Mucosa of descending colon (tissue), 3 donors: ENCODE data around the gene JAKMIP2. TPM values are rescaled to one million over a fixed set of nuclear protein-coding genes. Genes with fewer than 3 reads are reported as not detected.
"Not testable (repeated sequence)": the region's sequence is repeated elsewhere in the genome, so short reads cannot be mapped to it uniquely, and the experiment has no call there.

Experiments used
- ATAC-seq: fragments of 200-7000 bp; cut with Tn5 transposase; one replicate; pipeline ENCODE4 v1.9.1; 2020; ENCODE audit warnings: mild to moderate bottlenecking, moderate library complexity
- DNase-seq, 3 donors: peaks; one replicate each; pipeline ENCODE4 v3.0.0-alpha.2; 2020
- H3K36me3 ChIP-seq: fragments of 200-600 bp; one replicate; pipeline ENCODE4 v1.8.0; 2021; ENCODE audit warnings: low read depth, mild to moderate bottlenecking
- H3K4me1 ChIP-seq: fragments of 200-600 bp; one replicate; pipeline ENCODE4 v1.8.0; 2021; ENCODE audit warnings: low read depth, mild to moderate bottlenecking
- H3K4me3 ChIP-seq: fragments of 200-600 bp; one replicate; pipeline ENCODE4 v1.8.0; 2021; ENCODE audit warnings: mild to moderate bottlenecking
- H3K9me3 ChIP-seq: fragments of 200-600 bp; one replicate; pipeline ENCODE4 v1.8.0; 2021; ENCODE audit warnings: mild to moderate bottlenecking
- intact Hi-C, 2 donors: fragments of 100-400 bp; cut with DNase I in 1 of 2; cut with micrococcal nuclease in 1 of 2; formaldehyde crosslinking; loops; one replicate each; pipeline versions ENCODE4 v1.11.0 to v1.11.1; 2022; cut with DNase I, micrococcal nuclease
- total RNA-seq, 3 donors: library from RNA; stranded (reverse); fragmentation: NEBNext Ultra II Directional in 2 of 3; extraction: Animal tissue kit (Norgen Biotek cat#: 25700) in 2 of 3; gene quantifications; one replicate each; pipeline versions ENCODE4 v1.2.1 to v1.2.4, GENCODE V29; 2021 to 2023
- TF ChIP-seq, protein P1 (sequence below): fragments of 200-600 bp; IDR thresholded peaks from one replicate; pipeline ENCODE4 v1.8.0; 2022; ENCODE audit warnings: antibody characterized with exemption, mild to moderate bottlenecking
- donor health status: DM: no; HTN: no; CAD: no; lungs with moderate emphysema.
- donor health status: DM: no; HTN: no; CAD: no.
- donor health status: DM: no; HTN: yes; CAD: no.

The JAKMIP2 gene
- total RNA-seq, 3 donors from 2014 or later = 0.90 to 9.0 (median 2.0) TPM

DNA sequence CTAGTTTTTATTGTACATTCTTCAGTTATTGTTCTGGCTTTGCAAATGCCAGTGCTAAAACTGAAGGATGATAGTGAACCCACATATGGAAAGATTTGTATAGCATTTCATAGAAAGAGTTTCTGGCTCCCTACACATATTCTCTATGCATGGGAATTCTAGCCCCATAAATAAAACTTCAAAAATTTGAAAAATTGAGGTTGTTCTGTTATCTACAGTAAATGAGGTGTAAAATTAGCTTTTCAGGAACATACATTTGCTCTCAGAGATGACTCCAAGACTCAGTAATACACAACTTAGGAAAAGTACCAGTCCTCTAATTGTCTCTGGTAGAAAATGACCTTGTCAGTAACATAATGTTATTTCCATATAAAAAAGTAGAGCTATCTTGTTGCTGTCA lies 192.4 kb downstream of the JAKMIP2 start:
- intact Hi-C loops = no loop called here
- H3K36me3 ChIP-seq = no peaks in the 10 kb centered on the region
- DNase-seq = no peak
- H3K4me1 ChIP-seq = no peaks in the 10 kb centered on the region
- ATAC-seq = no peak
- H3K9me3 ChIP-seq = no peaks in the 10 kb centered on the region
- no peak overlapping the region for H3K4me3 ChIP-seq
- TF ChIP-seq, protein P1, sequence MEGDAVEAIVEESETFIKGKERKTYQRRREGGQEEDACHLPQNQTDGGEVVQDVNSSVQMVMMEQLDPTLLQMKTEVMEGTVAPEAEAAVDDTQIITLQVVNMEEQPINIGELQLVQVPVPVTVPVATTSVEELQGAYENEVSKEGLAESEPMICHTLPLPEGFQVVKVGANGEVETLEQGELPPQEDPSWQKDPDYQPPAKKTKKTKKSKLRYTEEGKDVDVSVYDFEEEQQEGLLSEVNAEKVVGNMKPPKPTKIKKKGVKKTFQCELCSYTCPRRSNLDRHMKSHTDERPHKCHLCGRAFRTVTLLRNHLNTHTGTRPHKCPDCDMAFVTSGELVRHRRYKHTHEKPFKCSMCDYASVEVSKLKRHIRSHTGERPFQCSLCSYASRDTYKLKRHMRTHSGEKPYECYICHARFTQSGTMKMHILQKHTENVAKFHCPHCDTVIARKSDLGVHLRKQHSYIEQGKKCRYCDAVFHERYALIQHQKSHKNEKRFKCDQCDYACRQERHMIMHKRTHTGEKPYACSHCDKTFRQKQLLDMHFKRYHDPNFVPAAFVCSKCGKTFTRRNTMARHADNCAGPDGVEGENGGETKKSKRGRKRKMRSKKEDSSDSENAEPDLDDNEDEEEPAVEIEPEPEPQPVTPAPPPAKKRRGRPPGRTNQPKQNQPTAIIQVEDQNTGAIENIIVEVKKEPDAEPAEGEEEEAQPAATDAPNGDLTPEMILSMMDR = no peak

DNA sequence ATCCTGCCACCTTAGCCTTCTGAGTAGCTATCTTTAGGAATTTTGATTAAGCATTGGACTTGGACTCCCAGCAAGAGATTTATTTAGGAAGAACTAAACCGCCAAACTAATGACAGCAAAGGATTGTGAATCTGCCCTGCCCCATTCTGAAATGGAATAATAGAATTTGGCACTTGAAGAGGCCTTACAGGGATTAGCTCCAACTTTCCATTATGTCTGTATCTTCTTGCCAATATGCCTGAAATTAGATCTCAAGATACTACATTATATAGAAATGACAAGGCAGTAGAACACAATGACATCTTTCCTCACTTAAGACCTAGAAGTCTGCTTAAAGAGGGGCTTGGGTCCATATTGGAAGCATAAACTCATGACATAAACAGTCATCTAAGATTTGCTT lies 195.7 kb downstream of the JAKMIP2 start:
- Histone ChIP-seq H3K9me3 (no peaks in the 10 kb centered on the region), H3K4me3 (no peak overlapping the region), H3K4me1 (no peaks in the 10 kb centered on the region), H3K36me3 (no peaks in the 10 kb centered on the region)
- intact Hi-C loops = loop anchor here in 1 of 2 donors (10.0 kb wide), 1 partner anchor 362 kb away; no protein-coding TSS in a partner anchor
- ATAC-seq = no peak
- TF ChIP-seq, protein P1 = no peak
- DNase-seq = no peak

DNA sequence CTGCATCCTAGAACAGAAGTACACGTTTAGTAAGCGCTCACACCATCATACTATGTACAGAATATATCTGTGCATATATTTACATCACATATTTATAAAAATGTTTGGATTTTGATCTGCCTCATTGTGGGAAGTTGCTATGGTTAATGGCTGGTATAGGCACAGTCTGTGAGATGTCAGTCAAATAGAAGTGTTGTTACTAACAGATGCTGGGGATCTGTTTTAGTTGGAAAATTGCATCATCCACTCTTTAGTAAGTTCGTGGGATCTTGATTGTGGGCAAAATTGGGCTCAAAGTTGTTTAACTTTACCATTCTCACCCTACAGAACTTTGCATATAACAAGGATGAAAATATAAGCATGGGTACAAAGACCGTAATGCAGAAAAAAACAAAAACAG lies 196.3 kb downstream of the JAKMIP2 start:
- TF ChIP-seq, protein P1 = no peak
- DNase-seq (no peak), ATAC-seq (no peak)
- Histone ChIP-seq H3K4me3 (no peak overlapping the region), H3K36me3 (no peaks in the 10 kb centered on the region), H3K9me3 (no peaks in the 10 kb centered on the region), H3K4me1 (no peaks in the 10 kb centered on the region)
- intact Hi-C loops = loop anchor here in 1 of 2 donors (10.0 kb wide), 1 partner anchor 361 kb away; no protein-coding TSS in a partner anchor

DNA sequence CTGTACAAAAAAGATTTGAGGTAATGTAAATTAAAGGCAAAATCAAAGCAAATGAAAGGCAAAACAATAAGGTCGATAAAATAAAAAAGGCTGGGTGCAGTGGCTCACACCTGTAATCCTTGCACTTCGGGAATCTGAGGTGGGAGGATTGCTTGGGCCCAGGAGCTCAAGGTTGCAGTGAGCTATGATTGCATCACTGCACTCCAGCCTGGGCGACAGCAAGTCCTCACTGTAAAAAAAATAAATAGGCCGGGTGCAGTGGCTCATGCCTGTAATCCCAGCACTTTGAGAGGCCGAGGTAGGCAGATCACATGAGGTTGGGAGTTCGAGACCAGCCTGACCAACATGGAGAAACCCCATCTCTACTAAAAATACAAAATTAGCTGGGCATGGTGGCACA lies 200.3 kb downstream of the JAKMIP2 start:
- not testable (repeated sequence) for ATAC-seq, H3K9me3 ChIP-seq, H3K4me1 ChIP-seq, H3K36me3 ChIP-seq, DNase-seq, H3K4me3 ChIP-seq
- intact Hi-C loops = loop anchor here in 1 of 2 donors (10.0 kb wide), 1 partner anchor 357 kb away; no protein-coding TSS in a partner anchor

DNA sequence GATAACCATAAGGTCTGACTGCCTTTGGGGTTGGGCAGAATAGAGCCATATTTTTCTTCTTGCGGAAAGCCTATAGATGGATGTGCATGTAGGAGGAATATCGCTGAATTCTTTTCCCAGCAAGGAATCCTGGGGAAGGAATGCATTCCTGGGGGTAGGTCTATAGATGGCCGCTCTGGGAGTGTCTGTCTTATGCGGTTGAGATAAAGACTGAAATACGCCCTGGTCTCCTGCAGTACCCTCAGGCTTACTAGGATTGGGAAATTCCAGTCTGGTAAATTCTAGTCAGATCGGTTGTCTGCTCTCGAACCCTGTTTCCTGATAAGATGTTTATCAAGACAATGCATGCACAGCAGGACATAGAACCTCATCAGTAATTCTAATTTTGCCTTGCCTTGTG lies 202.1 kb downstream of the JAKMIP2 start:
- H3K9me3 ChIP-seq, ATAC-seq, DNase-seq, H3K4me1 ChIP-seq, H3K4me3 ChIP-seq, H3K36me3 ChIP-seq: not testable (repeated sequence)
- intact Hi-C loops = loop anchor here in 1 of 2 donors (10.0 kb wide), 1 partner anchor 356 kb away; no protein-coding TSS in a partner anchor

DNA sequence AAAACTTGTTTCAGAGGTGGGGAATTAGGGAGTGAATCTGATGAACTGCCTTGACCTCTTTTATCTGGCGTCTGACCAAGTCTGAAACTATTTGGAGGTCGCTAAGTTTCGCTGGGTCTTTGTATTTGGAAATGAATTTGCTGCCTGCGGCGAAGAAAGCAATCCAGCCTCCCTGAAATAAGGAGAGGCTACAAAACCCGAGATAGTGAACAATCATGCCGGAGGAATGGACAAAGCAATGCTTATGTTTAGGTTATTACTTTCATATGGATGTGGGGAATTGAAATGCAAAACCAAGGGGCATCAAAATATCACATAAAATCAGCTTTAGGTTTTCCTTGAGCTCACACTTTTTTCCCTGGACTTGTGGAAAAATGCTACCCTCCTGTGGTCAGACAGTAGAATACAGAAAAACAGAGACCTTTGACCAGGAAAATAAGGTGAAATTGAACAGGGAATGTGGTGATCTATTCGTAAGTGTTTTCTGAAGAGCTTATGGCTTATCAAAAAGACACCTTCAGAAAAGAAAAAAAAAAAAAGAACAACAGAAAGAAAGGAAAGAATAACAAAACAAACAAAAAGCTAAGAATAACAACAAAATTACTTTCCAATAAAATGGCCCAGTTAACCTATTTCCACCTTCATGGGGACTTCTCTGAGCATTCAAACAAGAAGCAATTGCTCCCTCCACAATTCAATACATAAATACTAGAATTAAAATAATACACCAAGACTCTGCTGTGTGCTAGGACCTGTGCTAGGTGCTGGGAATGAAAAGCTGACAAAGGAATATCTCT lies 204.1 kb downstream of the JAKMIP2 start:
- no peak for DNase-seq
- Histone ChIP-seq H3K4me1 (no peaks in the 10 kb centered on the region), H3K36me3 (no peaks in the 10 kb centered on the region), H3K4me3 (no peak overlapping the region), H3K9me3 (peaks cover 8% of the 10 kb centered on the region)
- TF ChIP-seq, protein P1 = peak; percentile 9
- peak; percentile 64 for ATAC-seq
- intact Hi-C loops = loop anchor here in 1 of 2 donors (5.0 kb wide), 1 partner anchor 356 kb away; no protein-coding TSS in a partner anchor
